HUES6 (cell line): ENCODE measurements around the gene FETUB.

Source experiments
- H3K27ac ChIP-seq: 2 replicates; pipeline ENCODE4 v1.7.0; 2013; ENCODE audit warnings: low read depth, mild to moderate bottlenecking, low read length, inconsistent platforms
- H3K27me3 ChIP-seq: 2 replicates; pipeline ENCODE4 v1.6.1; 2013; ENCODE audit warnings: low read length; ENCODE audit not compliant: control insufficient read depth, insufficient read depth
- H3K36me3 ChIP-seq: 2 replicates; pipeline ENCODE4 v1.6.1; 2013; ENCODE audit warnings: low read length; ENCODE audit not compliant: control insufficient read depth, insufficient read depth
- H3K4me1 ChIP-seq: 2 replicates; pipeline ENCODE4 v1.6.1; 2013; ENCODE audit warnings: low read length; ENCODE audit not compliant: control insufficient read depth, insufficient read depth
- H3K4me3 ChIP-seq: 2 replicates; pipeline ENCODE4 v1.5.1; 2013; ENCODE audit warnings: low read depth, low read length
- H3K9ac ChIP-seq: one replicate; pipeline ENCODE4 v1.6.1; 2013; ENCODE audit warnings: mild to moderate bottlenecking, low read length
- H3K9me3 ChIP-seq: 2 replicates; pipeline ENCODE4 v1.6.1; 2013; ENCODE audit warnings: low read depth, low read length; ENCODE audit not compliant: control insufficient read depth, insufficient read depth

The FETUB gene

DNA sequence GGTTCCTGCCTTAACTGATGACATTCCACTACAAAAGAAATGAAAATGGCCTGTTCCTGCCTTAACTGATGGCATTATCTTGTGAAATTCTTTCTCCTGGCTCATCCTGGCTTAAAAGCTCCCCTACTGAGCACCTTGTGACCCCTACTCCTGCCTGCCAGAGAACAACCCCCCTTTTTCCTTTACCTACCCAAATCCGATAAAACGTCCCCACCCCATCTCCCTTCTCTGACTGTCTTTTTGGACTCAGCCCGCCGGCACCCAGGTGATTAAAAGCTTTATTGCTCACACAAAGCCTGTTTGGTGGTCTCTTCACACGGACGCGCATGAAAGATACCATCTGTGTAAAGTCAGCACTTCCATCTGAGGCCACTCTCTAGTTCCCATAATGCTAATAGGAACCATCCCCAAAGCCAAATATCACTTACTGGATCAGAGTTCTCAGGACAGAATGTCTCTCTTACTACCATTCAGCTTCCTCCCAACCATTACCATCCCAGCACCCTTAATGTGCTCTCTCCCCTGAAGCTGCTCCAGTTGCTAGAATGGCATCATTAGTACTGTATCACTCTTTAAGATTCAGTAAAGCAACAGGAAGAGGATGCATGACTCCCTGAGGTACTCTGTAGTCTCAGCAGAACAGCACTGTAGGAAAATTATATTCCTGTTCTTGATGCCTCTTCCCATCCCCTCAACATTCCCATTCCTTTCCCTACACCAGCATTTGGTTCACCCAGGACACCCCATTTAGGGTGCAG, 23.3 kb downstream of the FETUB start:
- Histone ChIP-seq H3K4me3 (peak overlapping the region; percentile 9), H3K36me3 (no peaks in the 10 kb centered on the region), H3K4me1 (peaks cover 37% of the 10 kb centered on the region), H3K27me3 (no peaks in the 10 kb centered on the region), H3K27ac (peak overlapping the region; percentile 76), H3K9me3 (peaks cover under 1% of the 10 kb centered on the region; the same call in 1 of the 2 replicates), H3K9ac (peak overlapping the region; percentile 56)

- Histone ChIP-seq H3K9ac (peak overlapping the region; percentile 56), H3K27ac (peak overlapping the region; percentile 76), H3K9me3 (no peaks in the 10 kb centered on the region), H3K36me3 (no peaks in the 10 kb centered on the region), H3K4me3 (peak overlapping the region; percentile 9; the same call in 1 of the 2 replicates), H3K4me1 (peaks cover 37% of the 10 kb centered on the region), H3K27me3 (no peaks in the 10 kb centered on the region)
Observed at GRCh38 chr3:186664119-186664495, 23.9 kb downstream of the FETUB start.

DNA sequence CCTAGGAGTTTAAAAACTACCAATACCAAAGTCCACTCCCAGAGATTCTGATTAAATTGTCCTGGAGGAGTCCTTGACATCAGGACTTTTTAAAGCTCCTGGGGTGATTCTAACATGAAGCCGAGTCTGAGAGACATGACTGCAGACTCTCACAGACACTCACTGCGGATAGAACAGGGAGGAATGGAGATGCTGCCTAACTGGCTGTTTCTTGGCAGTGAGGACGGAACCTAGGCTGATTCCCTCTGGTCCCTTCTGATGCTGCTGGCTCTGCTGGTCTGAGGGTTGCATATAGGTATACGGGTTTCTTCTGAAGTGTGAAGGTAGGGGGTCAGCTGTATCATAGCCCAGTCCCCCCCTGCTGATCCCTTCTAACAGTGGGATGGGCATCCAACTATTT, 24.3 kb downstream of the FETUB start:
- Histone ChIP-seq H3K4me3 (no peak overlapping the region), H3K9me3 (no peaks in the 10 kb centered on the region), H3K27me3 (no peaks in the 10 kb centered on the region), H3K4me1 (peaks cover 37% of the 10 kb centered on the region), H3K9ac (peak overlapping the region; percentile 56), H3K27ac (peak overlapping the region; percentile 76), H3K36me3 (no peaks in the 10 kb centered on the region)

- H3K9ac ChIP-seq = no peak within 1 kb of the TSS
- no peaks in the 10 kb centered on the region for H3K36me3 ChIP-seq
- no peaks in the 10 kb centered on the region for H3K9me3 ChIP-seq
- no peak within 1 kb of the TSS for H3K4me3 ChIP-seq
- H3K27me3 ChIP-seq = no peaks in the 10 kb centered on the region
- peaks cover 33% of the 10 kb centered on the region for H3K4me1 ChIP-seq
- H3K27ac ChIP-seq = no peak within 1 kb of the TSS
Observed at GRCh38 chr3:186665625-186666188, 25.5 kb downstream of the FETUB start, which contains the start of gene HRG. TSS of gene HRG (plus strand) at chr3:186666014. CDS start at chr3:186666032, 18 bp downstream.

DNA sequence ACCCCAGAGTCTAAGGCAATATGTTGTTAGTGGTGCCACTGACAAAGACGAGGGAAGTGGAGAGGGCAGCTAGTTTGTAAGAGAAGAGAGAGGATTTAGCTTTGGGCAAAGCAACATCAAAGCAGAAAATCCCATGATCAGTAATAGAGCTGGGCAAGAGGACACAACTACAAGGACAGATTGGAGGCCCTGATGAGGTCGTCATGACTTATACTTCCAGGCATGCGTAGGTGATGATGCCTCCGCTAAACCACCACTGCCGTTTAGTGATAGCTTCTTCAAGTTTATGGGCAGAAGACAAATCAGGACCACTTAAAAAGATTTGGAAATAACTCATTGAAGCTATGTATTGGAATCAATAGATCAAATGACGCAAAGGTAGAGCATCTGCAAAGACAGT, 28.2 kb downstream of the FETUB start:
- H3K4me1 ChIP-seq = peaks cover 23% of the 10 kb centered on the region
- H3K4me3 ChIP-seq = no peak overlapping the region
- no peaks in the 10 kb centered on the region for H3K27me3 ChIP-seq
- H3K27ac ChIP-seq = no peak overlapping the region
- H3K9me3 ChIP-seq = no peaks in the 10 kb centered on the region
- no peak overlapping the region for H3K9ac ChIP-seq
- H3K36me3 ChIP-seq = no peaks in the 10 kb centered on the region

- no peak overlapping the region for H3K27ac ChIP-seq
- H3K27me3 ChIP-seq = no peaks in the 10 kb centered on the region
- no peaks in the 10 kb centered on the region for H3K36me3 ChIP-seq
- no peak overlapping the region for H3K4me3 ChIP-seq
- peaks cover 12% of the 10 kb centered on the region for H3K4me1 ChIP-seq
- H3K9me3 ChIP-seq = no peaks in the 10 kb centered on the region
- H3K9ac ChIP-seq = no peak overlapping the region
Observed at GRCh38 chr3:186669378-186670084, 29.3 kb downstream of the FETUB start.

DNA sequence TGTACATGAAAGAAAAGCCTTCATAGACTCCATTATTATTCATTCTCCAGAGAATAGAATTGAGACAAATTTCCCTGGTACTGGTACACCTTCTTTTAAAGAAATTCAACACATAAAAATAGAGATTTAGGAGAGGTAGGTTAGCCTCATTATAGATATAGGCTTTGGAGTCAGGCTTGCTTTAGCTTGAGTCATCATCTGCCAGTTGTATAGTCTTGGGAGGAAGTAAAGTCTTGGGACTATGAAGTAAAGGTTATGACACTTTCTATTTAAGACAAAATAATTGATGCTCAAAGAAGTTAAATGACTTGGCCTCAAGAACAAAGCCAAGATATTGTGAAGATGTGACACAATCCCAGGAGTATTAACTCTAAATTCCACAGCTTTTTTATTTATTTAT, 30.0 kb downstream of the FETUB start:
- Histone ChIP-seq H3K9ac (no peak overlapping the region), H3K4me1 (peaks cover 8% of the 10 kb centered on the region), H3K27me3 (no peaks in the 10 kb centered on the region), H3K36me3 (no peaks in the 10 kb centered on the region), H3K4me3 (no peak overlapping the region), H3K27ac (no peak overlapping the region), H3K9me3 (no peaks in the 10 kb centered on the region)

DNA sequence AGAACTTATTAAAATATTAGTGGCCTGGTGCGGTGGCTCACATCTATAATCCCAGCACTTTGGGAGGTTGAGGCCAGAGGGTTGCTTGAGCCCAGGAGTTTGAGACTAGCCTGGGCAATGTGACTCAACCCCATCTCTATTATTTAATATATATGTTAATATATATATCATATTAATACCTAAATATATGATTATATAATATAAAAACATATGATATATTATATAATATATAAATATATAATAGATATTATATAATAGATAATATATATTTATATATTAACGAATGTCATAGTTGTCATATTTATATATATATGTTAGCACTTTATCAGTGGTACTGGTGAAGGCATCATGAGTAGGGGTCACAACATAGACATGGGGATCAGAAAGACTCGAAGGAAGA, 30.9 kb downstream of the FETUB start:
- Histone ChIP-seq H3K9me3 (no peaks in the 10 kb centered on the region), H3K27ac (no peak overlapping the region), H3K27me3 (no peaks in the 10 kb centered on the region), H3K4me3 (no peak overlapping the region), H3K4me1 (no peaks in the 10 kb centered on the region; the same call in 1 of the 2 replicates), H3K9ac (no peak overlapping the region), H3K36me3 (no peaks in the 10 kb centered on the region)

GRCh38 chr3:186678604-186679003, 38.4 kb downstream of the FETUB start:
- no peak overlapping the region for H3K9ac ChIP-seq
- H3K4me1 ChIP-seq = no peaks in the 10 kb centered on the region
- H3K9me3 ChIP-seq = no peaks in the 10 kb centered on the region
- no peak overlapping the region for H3K4me3 ChIP-seq
- H3K27me3 ChIP-seq = no peaks in the 10 kb centered on the region
- no peaks in the 10 kb centered on the region for H3K36me3 ChIP-seq
- H3K27ac ChIP-seq = no peak overlapping the region

DNA sequence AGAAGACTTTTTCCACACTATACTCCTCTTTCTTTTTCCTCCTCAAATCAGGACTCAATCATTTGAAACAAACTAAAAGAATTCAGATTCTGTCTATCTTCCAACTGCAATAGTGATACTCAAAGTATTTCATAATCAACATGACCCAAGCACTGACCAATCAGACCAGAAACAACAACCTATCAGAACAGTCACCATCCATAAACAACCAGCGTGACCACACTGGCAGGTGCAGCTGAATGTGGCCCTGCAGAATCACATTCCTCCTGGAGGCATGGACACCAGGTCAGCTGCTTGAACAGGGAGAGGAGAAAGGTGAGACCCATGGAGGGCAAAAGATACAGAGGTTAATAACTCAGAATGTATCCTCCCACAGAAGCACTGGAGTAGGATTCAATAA, 39.0 kb downstream of the FETUB start:
- Histone ChIP-seq H3K4me1 (no peaks in the 10 kb centered on the region), H3K9ac (no peak overlapping the region), H3K27ac (no peak overlapping the region), H3K4me3 (no peak overlapping the region), H3K27me3 (no peaks in the 10 kb centered on the region), H3K36me3 (no peaks in the 10 kb centered on the region), H3K9me3 (no peaks in the 10 kb centered on the region)

GRCh38 chr3:186680869-186681268, 40.7 kb downstream of the FETUB start:
- Histone ChIP-seq H3K36me3 (no peaks in the 10 kb centered on the region), H3K27ac (no peak overlapping the region), H3K27me3 (no peaks in the 10 kb centered on the region), H3K9ac (no peak overlapping the region), H3K4me1 (no peaks in the 10 kb centered on the region), H3K4me3 (no peak overlapping the region), H3K9me3 (peaks cover 13% of the 10 kb centered on the region)
